Urinary bladder (tissue), 4 donors: Measurements from ENCODE around the gene PDE9A. TPM values are rescaled to one million over a fixed set of nuclear protein-coding genes. Genes with fewer than 3 reads are reported as not detected.

ENCODE experiments used
- DNase-seq: peaks from one replicate; pipeline ENCODE4 v3.0.0-alpha.2; 2015; ENCODE audit errors: extremely low spot score
- H3K27ac ChIP-seq: one replicate; pipeline ENCODE4 v1.5.1; 2013; ENCODE audit warnings: low read depth, mild to moderate bottlenecking, moderate library complexity
- H3K36me3 ChIP-seq: one replicate; pipeline ENCODE4 v1.6.1; 2013; ENCODE audit warnings: mild to moderate bottlenecking, moderate library complexity; ENCODE audit not compliant: insufficient read depth
- H3K4me1 ChIP-seq: one replicate; pipeline ENCODE4 v1.6.1; 2013; ENCODE audit warnings: mild to moderate bottlenecking, moderate library complexity; ENCODE audit not compliant: insufficient read depth
- H3K4me3 ChIP-seq: one replicate; pipeline ENCODE4 v1.5.1; 2013; ENCODE audit warnings: low read depth, low read length
- WGBS: extraction: QIAGEN DNeasy Blood & Tissue Kit; methylation state at CpG from one replicate; pipeline ENCODE4 v1.1.7; 2013; 5-methylcytosine and 5-hydroxymethylcytosine counted together
- polyA plus RNA-seq: library from polyadenylated mRNA; stranded (reverse); fragments of 200-250 nt; gene quantifications from one replicate; pipeline ENCODE4 v1.2.3, GENCODE V29; 2013
- total RNA-seq: library from RNA; depleted of rRNA; stranded (reverse); fragments of >200 nt; gene quantifications from one replicate; pipeline ENCODE4 v1.2.3, GENCODE V29; 2014
- donor health status: healthy with polysubstance abuse.
- donor health status: healthy.

Gene PDE9A
- total and polyA plus RNA-seq, 2 donors, result 13.5 to 33.2 TPM

GRCh38 chr21:42641311-42642218, 11.9 kb upstream of the PDE9A start:
- no peak overlapping the region for H3K4me3 ChIP-seq
- H3K27ac ChIP-seq, result no peak overlapping the region
- no peaks in the 10 kb centered on the region for H3K36me3 ChIP-seq
- 47% methylated on average over 24 of the region's 24 CpGs for WGBS
- DNase-seq, result no peak
- H3K4me1 ChIP-seq, result no peaks in the 10 kb centered on the region

- no peak for DNase-seq
- 65% methylated on average over 8 of the region's 8 CpGs for whole genome bisulfite sequencing
- no peak overlapping the region for H3K27ac ChIP-seq
- no peaks in the 10 kb centered on the region for H3K4me1 ChIP-seq
- H3K4me3 ChIP-seq, result no peak overlapping the region
- no peaks in the 10 kb centered on the region for H3K36me3 ChIP-seq
Measured at GRCh38 chr21:42642219-42642745, 11.1 kb upstream of the PDE9A start.

GRCh38 chr21:42644223-42645208, 8.9 kb upstream of the PDE9A start:
- Histone ChIP-seq H3K27ac (no peak overlapping the region), H3K36me3 (no peaks in the 10 kb centered on the region), H3K4me1 (no peaks in the 10 kb centered on the region), H3K4me3 (no peak overlapping the region)
- no peak for DNase-seq
- WGBS, result 74% methylated on average over 21 of the region's 21 CpGs

- 89% methylated on average over 28 of the region's 28 CpGs for WGBS
- no peaks in the 10 kb centered on the region for H3K36me3 ChIP-seq
- H3K4me3 ChIP-seq, result no peak overlapping the region
- H3K27ac ChIP-seq, result no peak overlapping the region
- DNase-seq, result no peak
- no peaks in the 10 kb centered on the region for H3K4me1 ChIP-seq
Measured at GRCh38 chr21:42645211-42646075, 8.0 kb upstream of the PDE9A start.

GRCh38 chr21:42646076-42646825, 7.2 kb upstream of the PDE9A start:
- Histone ChIP-seq H3K36me3 (no peaks in the 10 kb centered on the region), H3K4me1 (no peaks in the 10 kb centered on the region), H3K27ac (no peak overlapping the region), H3K4me3 (no peak overlapping the region)
- DNase-seq, result no peak
- WGBS, result 91% methylated on average over 14 of the region's 14 CpGs

GRCh38 chr21:42646836-42647235, 6.6 kb upstream of the PDE9A start:
- no peak overlapping the region for H3K4me3 ChIP-seq
- no peak for DNase-seq
- H3K4me1 ChIP-seq, result no peaks in the 10 kb centered on the region
- no peaks in the 10 kb centered on the region for H3K36me3 ChIP-seq
- H3K27ac ChIP-seq, result no peak overlapping the region
- 94% methylated on average over 14 of the region's 14 CpGs for WGBS

GRCh38 chr21:42648606-42649005, 4.8 kb upstream of the PDE9A start:
- no peak overlapping the region for H3K27ac ChIP-seq
- H3K36me3 ChIP-seq, result no peaks in the 10 kb centered on the region
- no peaks in the 10 kb centered on the region for H3K4me1 ChIP-seq
- no peak for DNase-seq
- no peak overlapping the region for H3K4me3 ChIP-seq
- 89% methylated on average over 8 of the region's 8 CpGs for WGBS

GRCh38 chr21:42649122-42650032, 4.0 kb upstream of the PDE9A start:
- no peaks in the 10 kb centered on the region for H3K36me3 ChIP-seq
- H3K4me3 ChIP-seq, result no peak overlapping the region
- no peak overlapping the region for H3K27ac ChIP-seq
- H3K4me1 ChIP-seq, result no peaks in the 10 kb centered on the region
- DNase-seq, result no peak
- WGBS, result 91% methylated on average over 24 of the region's 24 CpGs

GRCh38 chr21:42650033-42650370, 3.4 kb upstream of the PDE9A start:
- no peak for DNase-seq
- 44% methylated on average over 11 of the region's 11 CpGs for WGBS
- no peaks in the 10 kb centered on the region for H3K36me3 ChIP-seq
- no peak overlapping the region for H3K27ac ChIP-seq
- H3K4me1 ChIP-seq, result no peaks in the 10 kb centered on the region
- H3K4me3 ChIP-seq, result no peak overlapping the region

GRCh38 chr21:42650441-42651421, 2.7 kb upstream of the PDE9A start:
- H3K4me1 ChIP-seq, result no peaks in the 10 kb centered on the region
- no peak overlapping the region for H3K4me3 ChIP-seq
- 77% methylated on average over 21 of the region's 21 CpGs for WGBS
- H3K36me3 ChIP-seq, result no peaks in the 10 kb centered on the region
- no peak for DNase-seq
- H3K27ac ChIP-seq, result no peak overlapping the region
